Spleen (tissue), 11 donors: Measurements from ENCODE around the gene PSAPL1. TPM values are rescaled to one million over a fixed set of nuclear protein-coding genes. Genes with fewer than 3 reads are reported as not detected.

Source experiments
- DNase-seq: peaks from one replicate; pipeline ENCODE4 v3.0.0-alpha.2; 2020
- H3K27ac ChIP-seq, 8 donors: fragments of 200-600 bp; sonication (generic) in 7 of 8; 1 replicate in 4 of 8; 2 replicates in 4 of 8; pipeline versions ENCODE4 v1.5.0 to v1.8.0; 2016 to 2021; ENCODE audit warnings: inconsistent platforms in 4 of 8, mild to moderate bottlenecking in 4 of 8, moderate library complexity in 1 of 8
- H3K27me3 ChIP-seq, 7 donors: fragments of 200-600 bp; sonication (generic) in 6 of 7; replicated peaks in 1 of 7; 1 replicate in 4 of 7; 2 replicates in 3 of 7; pipeline versions ENCODE4 v1.5.0 to v1.8.0; 2016 to 2021; ENCODE audit warnings: inconsistent platforms in 3 of 7, mild to moderate bottlenecking in 1 of 7
- H3K36me3 ChIP-seq, 6 donors: fragments of 200-600 bp; sonication (generic) in 5 of 6; 1 replicate in 4 of 6; 2 replicates in 2 of 6; pipeline versions ENCODE4 v1.5.0 to v1.8.0; 2016 to 2021; ENCODE audit warnings: inconsistent platforms in 2 of 6
- H3K4me1 ChIP-seq, 6 donors: fragments of 200-600 bp; sonication (generic) in 5 of 6; 1 replicate in 3 of 6; 2 replicates in 3 of 6; pipeline versions ENCODE4 v1.5.0 to v1.8.0; 2016 to 2021; ENCODE audit warnings: inconsistent platforms in 3 of 6
- H3K4me3 ChIP-seq, 8 donors: fragments of 200-600 bp; sonication (generic) in 7 of 8; 1 replicate in 4 of 8; 2 replicates in 4 of 8; pipeline versions ENCODE4 v1.5.0 to v1.8.0; 2016 to 2021; ENCODE audit warnings: inconsistent platforms in 4 of 8, mild to moderate bottlenecking in 4 of 8, moderate library complexity in 2 of 8
- H3K9me3 ChIP-seq, 8 donors: fragments of 200-600 bp; sonication (generic) in 7 of 8; 1 replicate in 4 of 8; 2 replicates in 4 of 8; pipeline versions ENCODE4 v1.5.0 to v1.8.0; 2016 to 2021; ENCODE audit warnings: inconsistent platforms in 4 of 8
- POLR2A ChIP-seq, 3 donors: fragments of 450-650 bp; IDR thresholded peaks; one replicate each; pipeline ENCODE4 v1.5.1; 2017; ENCODE audit warnings: antibody characterized with exemption in 3 of 3, mild to moderate bottlenecking in 1 of 3
- POLR2AphosphoS5 ChIP-seq, 3 donors: sonication (generic); formaldehyde crosslinking; IDR thresholded peaks; one replicate each; pipeline ENCODE4 v1.5.1; 2017; ENCODE audit warnings: antibody characterized with exemption in 3 of 3
- WGBS, 5 donors: extraction: QIAGEN DNeasy Blood & Tissue Kit in 3 of 5; methylation state at CpG; one replicate each; pipeline versions ENCODE4 v1.1.5 to v1.1.7; 2013 to 2018; 5-methylcytosine and 5-hydroxymethylcytosine counted together
- intact Hi-C: fragments of 100-400 bp; cut with DNase I; formaldehyde crosslinking; loops from one replicate; pipeline ENCODE4 v1.15.0; 2023; ENCODE audit warnings: low total_unique reads
- polyA plus RNA-seq, 3 donors: library from polyadenylated mRNA; stranded (reverse); fragments of 200-250 nt; gene quantifications; one replicate each; pipeline ENCODE4 v1.2.1, GENCODE V29; 2013
- total RNA-seq, 7 donors: library from RNA; depleted of rRNA in 3 of 7; stranded (reverse); fragments of >200 nt in 3 of 7; fragmentation: NEBNext Ultra II Directional in 4 of 7; extraction: Animal tissue kit (Norgen Biotek cat#: 25700) in 4 of 7; gene quantifications; one replicate each; pipeline versions ENCODE4 v1.1.0 to v1.2.1, GENCODE V29; 2016 to 2021
- TF ChIP-seq, protein P1 (sequence below), 11 experiments: fragments of 200-600 bp in 7 of 11; fragments of 450-650 bp in 4 of 11; sonication (generic) in 4 of 11; IDR thresholded peaks in 8 of 11; conservative IDR thresholded peaks in 3 of 11; 1 replicate in 7 of 11; 2 replicates in 4 of 11; pipeline versions ENCODE4 v1.4.0 to v1.8.0; 2016 to 2021; ENCODE audit warnings: antibody characterized with exemption in 11 of 11, inconsistent platforms in 4 of 11, mild to moderate bottlenecking in 1 of 11
- donor health status: healthy with polysubstance abuse.
- donor health status: DM: no; HTN: no; CAD: no; lungs with moderate emphysema.
- donor health status: DM: no; HTN: no; CAD: no.
- donor health status: Bipolar disorder and iron deficiency.
- donor health status: healthy.
- donor health status: DM: no; HTN: no; CAD: no.
- donor health status: DM: yes; HTN: yes; CAD: no.

Gene PSAPL1
- total and polyA plus RNA-seq, 10 donors: not detected

DNA sequence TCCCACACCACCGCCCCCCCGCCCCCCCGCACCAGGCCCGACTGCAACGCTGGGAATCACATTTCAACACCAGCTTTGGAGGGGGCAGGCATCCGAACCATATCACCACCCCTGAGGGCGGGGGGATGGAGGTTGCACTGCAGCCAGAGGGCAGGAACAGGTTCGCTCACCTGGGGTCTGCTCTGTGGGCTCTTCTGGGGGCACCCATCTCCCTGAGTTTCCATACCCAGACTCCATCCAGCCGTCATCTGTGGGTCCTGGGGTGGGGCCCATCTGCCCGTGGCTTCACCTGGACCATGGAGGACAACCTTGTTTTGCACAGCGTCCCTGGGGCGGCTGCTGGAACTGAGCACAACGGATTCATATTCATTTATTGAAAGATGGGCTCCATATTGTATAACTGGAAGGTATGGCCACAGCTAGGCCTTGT is 6.9 kb downstream of the PSAPL1 start:
- Histone ChIP-seq H3K36me3 (no peaks in the 10 kb centered on the region), H3K27me3 (peaks cover 0 to 6% (median 0%) of the 10 kb centered on the region in 7 donors), H3K4me3 (no peak overlapping the region), H3K4me1 (peaks cover 0 to 12% (median 2%) of the 10 kb centered on the region in 6 donors), H3K27ac (no peak overlapping the region), H3K9me3 (no peaks in the 10 kb centered on the region)
- 63 to 87% (median 79%) methylated on average over 5 to 13 of the region's 13 CpGs for WGBS, 5 donors
- intact Hi-C loops: no loop called here
- no peak for DNase-seq
- no peak for TF ChIP-seq POLR2A (IDR thresholded peaks at IDR 0.05)
- no peak for TF ChIP-seq POLR2AphosphoS5 (IDR thresholded peaks at IDR 0.05)
- TF ChIP-seq, protein P1, sequence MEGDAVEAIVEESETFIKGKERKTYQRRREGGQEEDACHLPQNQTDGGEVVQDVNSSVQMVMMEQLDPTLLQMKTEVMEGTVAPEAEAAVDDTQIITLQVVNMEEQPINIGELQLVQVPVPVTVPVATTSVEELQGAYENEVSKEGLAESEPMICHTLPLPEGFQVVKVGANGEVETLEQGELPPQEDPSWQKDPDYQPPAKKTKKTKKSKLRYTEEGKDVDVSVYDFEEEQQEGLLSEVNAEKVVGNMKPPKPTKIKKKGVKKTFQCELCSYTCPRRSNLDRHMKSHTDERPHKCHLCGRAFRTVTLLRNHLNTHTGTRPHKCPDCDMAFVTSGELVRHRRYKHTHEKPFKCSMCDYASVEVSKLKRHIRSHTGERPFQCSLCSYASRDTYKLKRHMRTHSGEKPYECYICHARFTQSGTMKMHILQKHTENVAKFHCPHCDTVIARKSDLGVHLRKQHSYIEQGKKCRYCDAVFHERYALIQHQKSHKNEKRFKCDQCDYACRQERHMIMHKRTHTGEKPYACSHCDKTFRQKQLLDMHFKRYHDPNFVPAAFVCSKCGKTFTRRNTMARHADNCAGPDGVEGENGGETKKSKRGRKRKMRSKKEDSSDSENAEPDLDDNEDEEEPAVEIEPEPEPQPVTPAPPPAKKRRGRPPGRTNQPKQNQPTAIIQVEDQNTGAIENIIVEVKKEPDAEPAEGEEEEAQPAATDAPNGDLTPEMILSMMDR (IDR thresholded peaks at IDR 0.05 in 8 of 11, conservative IDR thresholded peaks at IDR 0.05 in 3 of 11): no peak

DNA sequence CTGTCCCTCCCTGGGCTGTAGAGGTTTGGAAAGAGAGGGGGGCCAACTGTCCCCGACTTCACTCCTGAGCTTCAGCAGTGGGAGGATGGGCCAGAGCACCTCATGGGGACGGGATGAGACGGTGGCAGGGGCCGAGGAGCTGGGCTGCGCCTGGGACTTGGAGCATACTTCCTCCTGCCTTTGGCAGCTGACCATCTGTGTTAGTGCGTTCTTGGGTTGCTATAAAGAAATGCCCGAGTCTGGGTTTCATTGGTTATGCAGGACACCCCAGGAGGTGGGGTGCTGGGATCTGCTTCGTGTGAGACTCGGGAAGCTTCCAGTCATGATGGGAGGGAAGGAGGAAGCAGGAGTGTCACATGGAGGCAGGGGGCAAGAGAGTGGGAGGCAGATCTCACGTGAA is 7.4 kb downstream of the PSAPL1 start:
- Histone ChIP-seq H3K27me3 (peaks cover 0 to 1% (median 0%) of the 10 kb centered on the region in 7 donors), H3K4me3 (no peak overlapping the region), H3K9me3 (no peaks in the 10 kb centered on the region), H3K36me3 (no peaks in the 10 kb centered on the region), H3K4me1 (peaks cover 0 to 12% (median 2%) of the 10 kb centered on the region in 6 donors), H3K27ac (no peak overlapping the region)
- WGBS, 5 donors: 39 to 63% (median 61%) methylated on average over 9 to 10 of the region's 10 CpGs
- no peak for TF ChIP-seq POLR2A (IDR thresholded peaks at IDR 0.05)
- peak; percentile 69 for DNase-seq
- intact Hi-C loops: no loop called here

DNA sequence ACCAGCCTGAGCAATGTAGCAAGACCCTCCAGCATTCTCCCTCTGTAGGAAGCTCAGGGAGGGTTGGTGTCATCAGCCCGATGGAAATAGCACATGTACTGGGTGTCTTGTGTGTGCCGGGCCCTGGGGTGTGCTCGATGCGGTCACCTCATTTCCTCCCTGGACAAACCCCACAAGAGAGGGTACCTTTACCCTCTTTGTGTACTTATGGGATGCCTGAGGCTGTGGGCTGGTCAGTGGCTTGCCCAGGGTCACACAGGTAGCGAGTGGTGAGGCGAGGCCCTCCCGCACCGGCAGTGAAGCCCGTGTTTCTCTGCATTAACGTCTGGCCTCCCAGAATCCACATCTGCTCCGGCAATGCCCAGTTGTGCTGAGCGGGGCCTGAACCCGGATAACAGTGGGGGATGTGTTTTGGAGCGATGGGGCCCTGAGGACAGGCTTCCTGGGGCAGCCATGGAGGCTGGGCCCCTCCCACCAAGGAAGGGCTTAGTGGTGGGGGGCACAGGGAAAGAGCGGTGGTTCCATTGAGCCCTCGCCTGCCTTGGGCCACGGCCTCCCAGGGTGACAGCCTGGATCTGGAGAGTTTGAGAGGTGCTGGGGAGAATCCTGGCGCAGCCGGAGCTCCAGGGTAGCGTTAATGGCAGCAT is 8.1 kb downstream of the PSAPL1 start:
- TF ChIP-seq, protein P1 (IDR thresholded peaks at IDR 0.05 in 8 of 11, conservative IDR thresholded peaks at IDR 0.05 in 3 of 11): no peak
- TF ChIP-seq POLR2A (IDR thresholded peaks at IDR 0.05) (no peak), POLR2AphosphoS5 (IDR thresholded peaks at IDR 0.05) (no peak)
- Histone ChIP-seq H3K27me3 (no peaks in the 10 kb centered on the region), H3K27ac (no peak overlapping the region), H3K4me1 (peaks cover 0 to 12% (median 2%) of the 10 kb centered on the region in 6 donors), H3K36me3 (no peaks in the 10 kb centered on the region), H3K4me3 (no peak overlapping the region), H3K9me3 (no peaks in the 10 kb centered on the region)
- 84 to 96% (median 91%) methylated on average over 18 to 20 of the region's 20 CpGs for WGBS, 5 donors
- intact Hi-C loops: no loop called here
- DNase-seq: peak; percentile 66

DNA sequence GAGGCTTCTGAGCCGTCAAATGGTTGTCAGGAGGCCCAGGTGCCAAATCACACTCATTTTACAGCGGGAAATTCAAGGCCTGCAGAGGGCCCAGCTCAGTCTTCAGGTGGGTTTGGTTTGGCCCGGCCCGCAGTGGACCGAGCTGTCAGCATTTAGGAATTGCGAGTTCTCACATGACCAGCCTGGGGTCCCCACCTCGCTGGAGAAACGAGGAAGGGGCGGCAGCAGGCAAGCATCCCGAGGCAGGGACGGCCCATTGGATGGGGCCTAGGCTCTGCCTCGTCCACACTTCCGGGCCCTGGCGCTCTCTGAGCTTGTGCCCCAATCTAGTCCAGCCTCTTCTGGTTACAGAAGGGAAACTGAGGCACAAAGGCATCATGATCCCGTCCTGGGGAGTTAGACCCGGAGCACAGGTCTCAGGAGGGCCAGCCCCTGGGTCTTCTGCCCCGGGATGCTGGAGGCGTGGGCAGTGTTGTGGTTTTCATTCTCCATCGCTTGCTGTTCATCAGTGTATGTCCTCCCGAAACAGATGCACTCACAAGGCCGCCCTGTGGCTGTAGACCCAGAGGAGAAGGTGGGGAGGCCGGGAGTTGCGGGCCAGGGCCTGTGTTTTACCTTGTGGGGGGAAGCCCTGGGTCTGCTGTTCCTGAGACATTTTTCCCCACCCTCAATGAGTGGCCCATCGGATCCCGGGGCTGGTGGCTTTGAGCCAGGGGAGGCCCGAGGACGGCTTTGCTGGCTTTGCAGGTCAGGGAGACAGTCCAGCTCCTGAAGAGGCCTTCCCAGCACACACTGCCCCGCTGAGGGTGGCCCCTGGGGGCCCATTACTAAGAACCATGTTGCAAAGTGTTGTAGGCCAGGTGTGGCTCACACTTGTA is 8.9 kb downstream of the PSAPL1 start:
- H3K36me3 ChIP-seq: no peaks in the 10 kb centered on the region
- peaks cover 0 to 12% (median 2%) of the 10 kb centered on the region in 6 donors for H3K4me1 ChIP-seq
- DNase-seq: peak; percentile 61
- TF ChIP-seq POLR2AphosphoS5 (IDR thresholded peaks at IDR 0.05): no peak
- 82 to 86% (median 84%) methylated on average over 12 to 28 of the region's 28 CpGs for WGBS, 5 donors
- H3K27ac ChIP-seq: no peak overlapping the region
- no peaks in the 10 kb centered on the region for H3K27me3 ChIP-seq
- H3K9me3 ChIP-seq: no peaks in the 10 kb centered on the region
- intact Hi-C loops: no loop called here
- H3K4me3 ChIP-seq: no peak overlapping the region

DNA sequence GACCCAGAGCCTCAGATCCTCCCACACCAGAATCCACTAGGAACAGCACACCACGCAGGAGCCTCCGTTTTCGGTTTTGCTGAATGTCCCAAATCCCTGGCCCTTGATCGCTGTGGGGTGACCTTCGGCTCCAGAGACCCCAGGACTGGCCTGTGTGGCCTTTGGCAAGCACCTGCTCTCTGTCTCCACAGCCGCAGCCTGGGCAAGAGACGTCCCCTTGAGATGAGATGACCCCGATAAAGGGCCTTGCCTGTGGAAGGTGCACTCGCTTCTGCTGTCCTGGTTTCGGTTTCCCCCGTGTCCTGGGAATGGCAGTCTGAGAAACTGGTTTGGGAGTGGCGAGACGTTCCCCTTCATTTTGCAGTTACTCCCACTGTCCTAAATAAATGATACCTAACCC is 9.6 kb downstream of the PSAPL1 start:
- H3K9me3 ChIP-seq: no peaks in the 10 kb centered on the region
- no peak for TF ChIP-seq POLR2A (IDR thresholded peaks at IDR 0.05)
- no peak for TF ChIP-seq POLR2AphosphoS5 (IDR thresholded peaks at IDR 0.05)
- TF ChIP-seq, protein P1 (IDR thresholded peaks at IDR 0.05 in 8 of 11, conservative IDR thresholded peaks at IDR 0.05 in 3 of 11): no peak
- WGBS, 5 donors: 76 to 81% (median 79%) methylated on average over 8 to 13 of the region's 13 CpGs
- no peaks in the 10 kb centered on the region for H3K36me3 ChIP-seq
- intact Hi-C loops: no loop called here
- H3K27me3 ChIP-seq: no peaks in the 10 kb centered on the region
- no peak overlapping the region for H3K27ac ChIP-seq
- peaks cover 0 to 12% (median 2%) of the 10 kb centered on the region in 6 donors for H3K4me1 ChIP-seq
- H3K4me3 ChIP-seq: no peak overlapping the region
- DNase-seq: peak; percentile 64
